Kidney (tissue), 14 donors: ENCODE results near the gene STX8. TPM values are rescaled to one million over a fixed set of nuclear protein-coding genes. Genes with fewer than 3 reads are reported as not detected.

ENCODE experiments used
- DNase-seq, 5 donors: peaks; one replicate each; pipeline ENCODE4 v3.0.0-alpha.2; 2013 to 2020
- FAIRE-seq: peaks from 2 replicates; lab custom pipeline; 2012; peaks lifted over from hg19 to GRCh38; lab: Jason Lieb, UNC
- H3K27ac ChIP-seq, 2 donors: one replicate each; pipeline ENCODE4 v1.7.0; 2013; ENCODE audit warnings: low read depth in 2 of 2, low read length in 2 of 2, inconsistent platforms in 1 of 2
- H3K27me3 ChIP-seq: one replicate; pipeline ENCODE4 v1.7.1; 2013; ENCODE audit warnings: low read length, inconsistent platforms; ENCODE audit not compliant: control insufficient read depth, insufficient read depth
- H3K36me3 ChIP-seq, 3 donors: one replicate each; pipeline versions ENCODE4 v1.7.0 to v1.7.1; 2013; ENCODE audit warnings: low read length in 3 of 3, control low read depth in 1 of 3, inconsistent platforms in 1 of 3; ENCODE audit not compliant: insufficient read depth in 3 of 3, control insufficient read depth in 2 of 3
- H3K4me1 ChIP-seq, 3 donors: one replicate each; pipeline versions ENCODE4 v1.7.0 to v1.7.1; 2013; ENCODE audit warnings: low read length in 3 of 3, inconsistent platforms in 1 of 3, low read depth in 1 of 3; ENCODE audit not compliant: control insufficient read depth in 2 of 3, insufficient read depth in 2 of 3
- H3K4me3 ChIP-seq, 3 donors: one replicate each; pipeline versions ENCODE4 v1.7.0 to v1.8.1; 2013; ENCODE audit warnings: low read length in 3 of 3, control low read depth in 1 of 3, inconsistent platforms in 1 of 3
- H3K9ac ChIP-seq, 3 donors: one replicate each; pipeline versions ENCODE4 v1.7.0 to v1.7.1; 2013; ENCODE audit warnings: low read length in 3 of 3, control low read depth in 1 of 3, inconsistent platforms in 1 of 3
- H3K9me3 ChIP-seq, 3 donors: one replicate each; pipeline versions ENCODE4 v1.7.0 to v1.7.1; 2013; ENCODE audit warnings: low read length in 3 of 3, control low read depth in 1 of 3, inconsistent platforms in 1 of 3; ENCODE audit not compliant: control insufficient read depth in 2 of 3, insufficient read depth in 1 of 3
- intact Hi-C: fragments of 100-400 bp; cut with DNase I; formaldehyde crosslinking; loops from one replicate; pipeline ENCODE4 v1.11.1; 2022
- polyA plus RNA-seq: library from polyadenylated mRNA; stranded (reverse); fragments of 350-450 nt; fragmentation: Illumina TruSeq; extraction: RNeasy Lipid Tissue Mini Kit (QIAGEN cat#74804); gene quantifications from one replicate; pipeline ENCODE4 v1.2.3, GENCODE V29; 2014; ENCODE audit warnings: low read depth, low replicate concordance; ENCODE audit not compliant: insufficient read depth
- total RNA-seq: library from RNA; stranded (reverse); fragmentation: NEBNext Ultra II Directional; extraction: Animal tissue kit (Norgen Biotek cat#: 25700); gene quantifications from one replicate; pipeline ENCODE4 v1.2.1, GENCODE V29; 2021
- TF ChIP-seq, protein P1 (sequence below): IDR thresholded peaks from 3 replicates; pipeline ENCODE4 v1.5.1; 2012; ENCODE audit warnings: mild to moderate bottlenecking, moderate library complexity, borderline replicate concordance; ENCODE audit not compliant: insufficient read depth; ENCODE audit errors: extremely low read depth
- donor health status: control.
- donor health status: control.
- donor health status: control.
- donor health status: control.
- donor health status: control.
- donor health status: DM: yes; HTN: yes; CAD: no.
- donor health status: Normal renal cell carcinoma (clear cell type).

The STX8 gene
- total and polyA plus RNA-seq, 2 donors from 2014 or later, result 67.2 to 127 TPM

DNA sequence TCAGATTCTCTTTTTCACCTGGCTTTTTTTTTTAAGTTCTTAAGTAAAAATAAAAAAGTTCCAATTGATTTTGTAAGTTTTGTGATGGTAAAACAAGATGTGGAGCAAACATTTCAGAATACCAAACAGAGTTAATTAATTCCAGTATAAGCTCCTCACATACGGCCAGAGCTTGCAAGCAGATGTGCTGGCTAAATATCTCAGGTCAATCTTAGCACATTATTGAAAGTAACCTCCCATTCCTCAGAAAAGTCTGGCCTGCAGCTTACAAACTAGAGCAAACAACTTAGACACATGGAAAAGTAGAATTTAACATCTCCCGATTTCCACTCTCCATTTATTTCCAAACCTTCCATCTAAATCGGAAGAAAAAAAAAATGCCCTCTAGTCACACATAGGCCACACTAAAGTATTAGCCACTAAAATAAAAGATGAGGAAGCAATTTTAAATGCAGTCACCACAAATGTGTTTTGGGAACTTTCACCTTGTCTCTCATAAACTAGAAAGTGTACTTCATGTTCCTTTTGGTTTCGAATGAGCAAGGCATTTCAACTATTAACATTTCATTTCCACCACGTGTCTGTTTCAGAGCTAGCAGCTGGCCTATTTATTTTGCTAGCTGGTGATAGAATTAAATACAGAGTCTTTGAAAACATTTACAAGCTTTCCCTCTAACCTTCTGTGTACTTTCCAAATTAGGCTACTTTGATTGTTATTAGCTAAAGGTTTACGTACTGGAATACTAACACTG lies 143.3 kb downstream of the STX8 start:
- DNase-seq (peak in 2 of 5 donors; percentile 52 to 84), FAIRE-seq (peak; percentile 72)
- Histone ChIP-seq H3K36me3 (no peaks in the 10 kb centered on the region), H3K9me3 (no peaks in the 10 kb centered on the region), H3K4me3 (no peak overlapping the region), H3K4me1 (peaks cover 0 to 15% (median 8%) of the 10 kb centered on the region in 3 donors), H3K27me3 (no peaks in the 10 kb centered on the region), H3K27ac (peak overlapping the region; percentile 79 to 91), H3K9ac (no peak overlapping the region)
- TF ChIP-seq, protein P1, sequence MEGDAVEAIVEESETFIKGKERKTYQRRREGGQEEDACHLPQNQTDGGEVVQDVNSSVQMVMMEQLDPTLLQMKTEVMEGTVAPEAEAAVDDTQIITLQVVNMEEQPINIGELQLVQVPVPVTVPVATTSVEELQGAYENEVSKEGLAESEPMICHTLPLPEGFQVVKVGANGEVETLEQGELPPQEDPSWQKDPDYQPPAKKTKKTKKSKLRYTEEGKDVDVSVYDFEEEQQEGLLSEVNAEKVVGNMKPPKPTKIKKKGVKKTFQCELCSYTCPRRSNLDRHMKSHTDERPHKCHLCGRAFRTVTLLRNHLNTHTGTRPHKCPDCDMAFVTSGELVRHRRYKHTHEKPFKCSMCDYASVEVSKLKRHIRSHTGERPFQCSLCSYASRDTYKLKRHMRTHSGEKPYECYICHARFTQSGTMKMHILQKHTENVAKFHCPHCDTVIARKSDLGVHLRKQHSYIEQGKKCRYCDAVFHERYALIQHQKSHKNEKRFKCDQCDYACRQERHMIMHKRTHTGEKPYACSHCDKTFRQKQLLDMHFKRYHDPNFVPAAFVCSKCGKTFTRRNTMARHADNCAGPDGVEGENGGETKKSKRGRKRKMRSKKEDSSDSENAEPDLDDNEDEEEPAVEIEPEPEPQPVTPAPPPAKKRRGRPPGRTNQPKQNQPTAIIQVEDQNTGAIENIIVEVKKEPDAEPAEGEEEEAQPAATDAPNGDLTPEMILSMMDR, result no peak
- intact Hi-C loops, result no loop called here

DNA sequence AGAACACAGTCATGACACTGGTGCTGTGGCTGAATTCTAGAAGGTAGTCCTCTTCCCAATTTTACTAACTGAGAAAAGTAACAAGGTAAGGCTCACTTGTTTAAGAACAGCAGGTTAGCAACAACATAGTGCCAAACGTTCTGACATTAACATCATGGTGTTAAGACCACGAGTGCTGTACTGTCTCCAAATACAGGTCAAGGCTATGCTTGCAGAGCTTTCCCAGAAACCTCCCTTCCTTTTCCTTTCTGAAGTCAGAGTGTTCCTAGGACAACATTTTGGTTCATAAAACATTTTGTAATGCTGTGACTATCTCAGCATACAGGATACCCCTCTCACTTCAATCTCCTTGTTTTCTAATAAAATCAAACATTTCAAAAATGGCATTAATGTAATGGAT lies 144.0 kb downstream of the STX8 start:
- intact Hi-C loops, result no loop called here
- Histone ChIP-seq H3K36me3 (no peaks in the 10 kb centered on the region), H3K9me3 (no peaks in the 10 kb centered on the region), H3K9ac (peak overlapping the region in 1 of 3 donors; percentile 22), H3K27me3 (no peaks in the 10 kb centered on the region), H3K27ac (peak overlapping the region; percentile 45 to 79), H3K4me3 (no peak overlapping the region), H3K4me1 (peaks cover 0 to 15% (median 8%) of the 10 kb centered on the region in 3 donors)
- TF ChIP-seq, protein P1, result no peak
- DNase-seq (no peak), FAIRE-seq (no peak)

DNA sequence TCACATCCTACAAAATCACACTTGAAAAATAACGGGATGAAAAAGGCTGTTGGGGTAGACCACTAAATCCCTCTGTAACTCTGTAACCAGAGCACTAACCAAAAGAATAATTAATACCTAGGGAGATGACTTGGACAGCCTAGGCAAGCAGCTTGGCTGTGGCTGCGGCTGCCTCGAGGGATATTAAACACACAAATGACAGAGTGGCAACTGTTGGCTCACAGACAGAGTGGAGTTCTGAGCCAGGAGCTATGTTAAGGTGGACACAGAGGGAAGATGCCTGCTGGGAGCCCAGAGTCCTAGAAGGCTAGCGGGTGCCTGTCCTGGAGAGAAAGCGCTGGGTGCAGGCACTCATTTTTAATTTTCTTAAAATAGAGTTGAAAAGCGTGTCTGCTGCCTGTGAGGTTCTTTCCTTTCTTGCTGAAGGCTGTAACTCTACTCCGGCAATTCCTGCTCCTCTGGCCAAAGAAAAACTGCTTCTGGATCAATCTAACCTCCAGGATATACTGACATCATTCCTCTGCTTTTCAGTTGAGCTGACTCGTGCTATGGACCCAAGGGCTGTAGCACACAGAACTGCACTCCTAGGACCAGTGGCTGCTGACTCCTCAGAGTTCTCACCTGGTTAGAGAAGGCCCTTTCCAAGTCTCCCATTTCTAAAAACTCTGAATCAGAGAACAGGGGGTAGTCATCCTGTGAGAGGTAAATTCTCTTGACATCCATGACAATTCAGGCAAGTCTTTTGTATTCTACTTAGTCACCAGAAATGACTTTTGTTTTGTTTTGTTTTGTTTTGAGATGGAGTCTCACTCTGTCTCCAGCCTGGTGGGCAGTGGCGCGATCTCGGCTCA lies 147.9 kb downstream of the STX8 start:
- H3K9me3 ChIP-seq, result no peaks in the 10 kb centered on the region
- H3K9ac ChIP-seq, result no peak overlapping the region
- FAIRE-seq (no peak), DNase-seq (no peak)
- TF ChIP-seq, protein P1, result no peak
- no peak overlapping the region for H3K4me3 ChIP-seq
- intact Hi-C loops, result no loop called here
- peak overlapping the region in 1 of 2 donors; percentile 5 for H3K27ac ChIP-seq
- no peaks in the 10 kb centered on the region for H3K36me3 ChIP-seq
- H3K27me3 ChIP-seq, result no peaks in the 10 kb centered on the region
- peaks cover 0 to 4% (median 3%) of the 10 kb centered on the region in 3 donors for H3K4me1 ChIP-seq
